HCT116 (cell line): Measurements from ENCODE around the gene AOPEP. TPM values are rescaled to one million over a fixed set of nuclear protein-coding genes. Genes with fewer than 3 reads are reported as not detected.

Experiments
- ATAC-seq: fragments of 200-7000 bp; cut with Tn5 transposase; 2 replicates; pipeline ENCODE4 v1.9.1; 2020; ENCODE audit warnings: mild to moderate bottlenecking, moderate library complexity
- BruUV-seq: library from RNA; stranded (reverse); fragments of 400-500 nt; replicated peaks from 2 replicates; lab custom pipeline; 2021; lab: Mats Ljungman, UMichigan
- CTCF ChIA-PET: fragments of 300-600 bp; sonication (Branson Sonifier 250); formaldehyde crosslinking; loops from one replicate; lab custom pipeline; 2021; ENCODE audit warnings: antibody characterized with exemption; lab: Charles Lee
- POLR2A ChIA-PET: fragments of 300-600, 350-600 bp; sonication (Branson Sonifier 250); formaldehyde crosslinking; loops from one replicate; lab custom pipeline; 2021; ENCODE audit warnings: antibody characterized with exemption; lab: Charles Lee
- RAD21 ChIA-PET, 2 experiments: fragments of 300-600 bp; sonication (Branson Sonifier 250); formaldehyde crosslinking; loops; one replicate each; lab custom pipeline; 2023; ENCODE audit warnings: low total read pairs in 2 of 2; ENCODE audit not compliant: uncharacterized antibody in 2 of 2, unreplicated experiment in 2 of 2, low non-redundant PET in 1 of 2; lab: Charles Lee
- DNase-seq: peaks from one replicate; pipeline ENCODE4 v3.0.0-alpha.2; 2010; ENCODE audit warnings: low read depth, low spot score
- H2AFZ ChIP-seq: fragments of 200-600 bp; shearing (Covaris generic), sonication (generic); 2 replicates; pipeline ENCODE4 v1.6.1; 2017; ENCODE audit warnings: low read depth, mixed run types, mixed read lengths, antibody characterized with exemption, low read length; ENCODE audit not compliant: poor library complexity, severe bottlenecking
- H3K27ac ChIP-seq: 2 replicates; pipeline ENCODE4 v1.5.1; 2012; ENCODE audit warnings: low read depth, low read length
- H3K27me3 ChIP-seq: fragments of 200-600 bp; sonication (generic); 2 replicates; pipeline ENCODE4 v1.6.1; 2016; ENCODE audit warnings: mixed run types, low read length, mixed read lengths; ENCODE audit not compliant: insufficient read depth
- H3K36me3 ChIP-seq, 2 experiments: fragments of 200-500 bp in 1 of 2; fragments of 200-600 bp in 1 of 2; sonication (Bioruptor generic) in 1 of 2; sonication (generic) in 1 of 2; 2 replicates each; pipeline versions ENCODE4 v1.5.1 to v1.6.1; 2014 to 2016; ENCODE audit warnings: low read length in 2 of 2, inconsistent platforms in 1 of 2, mixed read lengths in 1 of 2, mixed run types in 1 of 2; ENCODE audit not compliant: insufficient read depth in 2 of 2, control insufficient read depth in 1 of 2
- H3K4me1 ChIP-seq, 2 experiments: fragments of 200-600 bp in 1 of 2; sonication (generic) in 1 of 2; 2 replicates each; pipeline versions ENCODE4 v1.5.1 to v1.6.1; 2012 to 2017; ENCODE audit warnings: low read length in 2 of 2, inconsistent platforms in 1 of 2, mild to moderate bottlenecking in 1 of 2, mixed read lengths in 1 of 2, mixed run types in 1 of 2, moderate library complexity in 1 of 2; ENCODE audit not compliant: insufficient read depth in 2 of 2, control insufficient read depth in 1 of 2
- H3K4me2 ChIP-seq: fragments of 200-600 bp; sonication (generic); 2 replicates; pipeline ENCODE4 v1.6.1; 2017; ENCODE audit warnings: mixed run types, low read length, mixed read lengths
- H3K4me3 ChIP-seq, 2 experiments: fragments of 200-600 bp in 1 of 2; sonication (generic) in 1 of 2; replicated peaks in 1 of 2; 2 replicates each; pipeline ENCODE4 v1.5.1; 2011 to 2016; ENCODE audit warnings: low read length in 2 of 2, control low read depth in 1 of 2, low read depth in 1 of 2, mild to moderate bottlenecking in 1 of 2, mixed read lengths in 1 of 2, mixed run types in 1 of 2
- H3K79me2 ChIP-seq: fragments of 200-600 bp; sonication (generic); 2 replicates; pipeline ENCODE4 v1.6.1; 2017; ENCODE audit warnings: mild to moderate bottlenecking, mixed run types, low read length, moderate library complexity, mixed read lengths; ENCODE audit not compliant: insufficient read depth
- H3K9ac ChIP-seq: fragments of 200-600 bp; sonication (generic); 2 replicates; pipeline ENCODE4 v1.6.1; 2016; ENCODE audit warnings: low read length, mixed read lengths
- H3K9me2 ChIP-seq: fragments of 200-600 bp; sonication (generic), shearing (Covaris generic); 2 replicates; pipeline ENCODE4 v1.6.1; 2017; ENCODE audit warnings: mixed run types, mild to moderate bottlenecking, moderate library complexity; ENCODE audit not compliant: insufficient read depth
- H3K9me3 ChIP-seq, 2 experiments: fragments of 200-500 bp in 1 of 2; fragments of 200-600 bp in 1 of 2; sonication (Bioruptor generic) in 1 of 2; sonication (generic) in 1 of 2; 2 replicates each; pipeline ENCODE4 v1.6.1; 2014 to 2017; ENCODE audit warnings: low read length in 2 of 2, mixed read lengths in 2 of 2, inconsistent platforms in 1 of 2, low read depth in 1 of 2, mild to moderate bottlenecking in 1 of 2, mixed run types in 1 of 2, moderate library complexity in 1 of 2; ENCODE audit not compliant: control insufficient read depth in 1 of 2, insufficient read depth in 1 of 2
- H4K20me1 ChIP-seq: fragments of 200-600 bp; sonication (generic), shearing (Covaris generic); 2 replicates; pipeline ENCODE4 v1.6.1; 2017; ENCODE audit warnings: mixed run types, mild to moderate bottlenecking, moderate library complexity; ENCODE audit not compliant: insufficient read depth
- CBX3 ChIP-seq: IDR thresholded peaks from 2 replicates; pipeline ENCODE4 v1.6.1; 2012; ENCODE audit warnings: low read depth
- EGR1 ChIP-seq: IDR thresholded peaks from 2 replicates; pipeline ENCODE4 v1.6.1; 2012; ENCODE audit warnings: low read depth
- ELF1 ChIP-seq: IDR thresholded peaks from 2 replicates; pipeline ENCODE4 v1.6.1; 2012; ENCODE audit warnings: low read depth, borderline replicate concordance
- EZH2 ChIP-seq: fragments of 200-600 bp; sonication (generic); IDR thresholded peaks from 2 replicates; pipeline ENCODE4 v1.6.1; 2017; ENCODE audit warnings: antibody characterized with exemption, mixed run types
- FOSL1 ChIP-seq: IDR thresholded peaks from 2 replicates; pipeline ENCODE4 v1.6.1; 2012; ENCODE audit warnings: low read depth
- SIN3A ChIP-seq: IDR thresholded peaks from 2 replicates; pipeline ENCODE4 v1.6.1; 2012; ENCODE audit warnings: low read depth
- SRF ChIP-seq: IDR thresholded peaks from 2 replicates; pipeline ENCODE4 v1.6.1; 2012; ENCODE audit warnings: low read depth
- ZFX ChIP-seq: fragments of 450-650 bp; IDR thresholded peaks from 2 replicates; pipeline ENCODE4 v1.6.1; 2017
- ZNF274 ChIP-seq: fragments of 200-500 bp; sonication (Bioruptor generic); IDR thresholded peaks from 2 replicates; pipeline ENCODE4 v1.6.1; 2014; ENCODE audit warnings: mild to moderate bottlenecking, low read depth, low read length, inconsistent platforms
- intact Hi-C: fragments of 100-400 bp; cut with micrococcal nuclease; formaldehyde crosslinking; loops from 2 replicates; pipeline ENCODE4 v1.10.0; 2022
- total RNA-seq: library from RNA; stranded (reverse); gene quantifications from one replicate; pipeline ENCODE4 v1.2.1, GENCODE V29; 2021; ENCODE audit not compliant: unreplicated experiment
- TF ChIP-seq, protein P1 (sequence below): IDR thresholded peaks from 2 replicates; pipeline ENCODE4 v1.6.1; 2012
- TF ChIP-seq, protein P2 (sequence below), 3 experiments: fragments of 200-600 bp in 1 of 3; sonication (generic) in 1 of 3; IDR thresholded peaks in 2 of 3; conservative IDR thresholded peaks in 1 of 3; 2 replicates each; pipeline ENCODE4 v1.5.1; 2012 to 2017; ENCODE audit warnings: low read depth in 2 of 3, low read length in 2 of 3, antibody characterized with exemption in 1 of 3, borderline replicate concordance in 1 of 3, control low read depth in 1 of 3, mild to moderate bottlenecking in 1 of 3, mixed read lengths in 1 of 3, mixed run types in 1 of 3, moderate library complexity in 1 of 3; ENCODE audit not compliant: insufficient read depth in 1 of 3
- TF ChIP-seq, protein P3 (sequence below): IDR thresholded peaks from 2 replicates; pipeline ENCODE4 v1.6.1; 2012; ENCODE audit warnings: low read depth

AOPEP gene
- total RNA-seq, 1 experiment from 2014 or later, result 15.1 TPM

DNA sequence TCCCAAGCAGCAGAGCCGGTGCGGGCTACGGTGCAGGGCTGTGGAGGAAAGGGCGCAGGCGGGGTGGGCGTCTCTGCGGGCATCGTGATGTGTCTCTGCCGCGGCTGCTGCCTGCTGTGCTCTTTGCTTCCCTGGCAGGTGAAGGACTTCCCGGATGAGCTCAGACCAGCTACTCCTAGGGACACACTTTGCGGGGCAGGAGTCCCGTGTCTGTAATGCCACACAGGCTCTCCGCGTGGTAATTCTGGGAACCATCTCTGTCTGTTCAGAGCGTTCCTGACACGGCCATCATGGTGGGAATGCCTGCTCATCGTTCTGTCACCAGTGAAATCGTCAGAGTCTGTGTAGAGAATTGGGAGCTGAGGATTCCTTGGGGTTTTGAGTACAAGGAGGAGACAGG lies 355.5 kb downstream of the AOPEP start:
- ChIA-PET RAD21 (no interaction called here), POLR2A (no interaction called here), CTCF (no interaction called here)
- no peak for TF ChIP-seq ZNF274
- no peak for TF ChIP-seq EZH2
- H3K79me2 ChIP-seq, result no peaks in the 10 kb centered on the region
- H3K27me3 ChIP-seq, result no peaks in the 10 kb centered on the region
- H4K20me1 ChIP-seq, result no peaks in the 10 kb centered on the region
- intact Hi-C loops, result no loop called here
- H3K9me2 ChIP-seq, result no peaks in the 10 kb centered on the region
- H3K36me3 ChIP-seq, result peaks cover 0 to 12% of the 10 kb centered on the region in 2 experiments; a peak in 2 of 4 replicates
- H3K4me2 ChIP-seq, result no peak overlapping the region
- peaks cover 0 to 5% of the 10 kb centered on the region in 2 experiments; a peak in 2 of 4 replicates for H3K4me1 ChIP-seq
- H3K4me3 ChIP-seq, result no peak overlapping the region
- H3K27ac ChIP-seq, result no peak overlapping the region
- no peak overlapping the region for H3K9ac ChIP-seq
- no peaks in the 10 kb centered on the region for H3K9me3 ChIP-seq
- no TSS peak for BruUV-seq
- no peak overlapping the region for H2AFZ ChIP-seq
- ATAC-seq (no peak), DNase-seq (no peak)

DNA sequence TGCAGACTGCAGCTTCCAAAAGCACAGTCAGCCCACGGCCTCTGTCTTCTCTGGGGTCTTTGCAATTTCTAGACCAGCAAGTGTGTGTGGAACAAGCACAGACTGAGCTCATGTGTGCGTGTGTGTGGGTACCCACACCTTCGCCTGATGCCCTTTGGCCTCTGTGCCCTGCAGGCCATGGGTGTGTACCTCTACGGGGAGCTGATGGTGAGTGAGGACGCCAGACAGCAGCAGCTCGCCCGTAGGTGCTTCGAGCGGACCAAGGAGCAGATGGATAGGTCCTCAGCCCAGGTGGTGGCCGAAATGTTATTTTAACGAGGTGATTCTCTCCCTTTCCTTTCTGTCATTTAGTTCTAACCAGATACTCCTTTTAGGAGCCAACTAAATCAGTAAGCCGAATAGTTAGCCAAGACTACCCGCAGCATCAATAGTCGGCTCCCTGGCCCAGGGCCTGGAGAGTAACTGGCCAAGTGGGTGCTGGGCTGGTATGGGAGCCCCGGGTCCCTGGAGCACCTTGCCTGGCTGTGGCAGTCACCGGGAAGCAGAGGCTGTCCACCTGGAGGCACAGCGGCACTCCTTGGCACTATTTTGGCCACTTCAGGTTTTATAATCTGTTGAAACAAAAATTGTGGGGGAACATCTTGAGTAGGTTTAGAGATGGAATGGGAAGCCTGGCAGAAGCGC lies 356.0 kb downstream of the AOPEP start:
- H3K9me3 ChIP-seq, result no peaks in the 10 kb centered on the region
- H3K4me2 ChIP-seq, result no peak overlapping the region
- intact Hi-C loops, result no loop called here
- BruUV-seq, result no TSS peak
- DNase-seq, result no peak
- H3K4me3 ChIP-seq, result no peak overlapping the region
- H3K27me3 ChIP-seq, result no peaks in the 10 kb centered on the region
- no peak overlapping the region for H3K9ac ChIP-seq
- CTCF ChIA-PET, result no interaction called here
- H3K9me2 ChIP-seq, result no peaks in the 10 kb centered on the region
- peaks cover 0 to 5% of the 10 kb centered on the region in 2 experiments; a peak in 2 of 4 replicates for H3K4me1 ChIP-seq
- no peaks in the 10 kb centered on the region for H3K79me2 ChIP-seq
- no peaks in the 10 kb centered on the region for H4K20me1 ChIP-seq
- POLR2A ChIA-PET, result no interaction called here
- RAD21 ChIA-PET, result no interaction called here
- no peak for ATAC-seq
- no peak for TF ChIP-seq ELF1
- TF ChIP-seq CBX3, result no peak
- TF ChIP-seq ZNF274, result no peak
- no peak for TF ChIP-seq ZFX
- no peak for TF ChIP-seq SRF
- no peak for TF ChIP-seq EZH2
- TF ChIP-seq, protein P1, sequence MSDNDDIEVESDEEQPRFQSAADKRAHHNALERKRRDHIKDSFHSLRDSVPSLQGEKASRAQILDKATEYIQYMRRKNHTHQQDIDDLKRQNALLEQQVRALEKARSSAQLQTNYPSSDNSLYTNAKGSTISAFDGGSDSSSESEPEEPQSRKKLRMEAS, result no peak
- TF ChIP-seq FOSL1, result no peak
- TF ChIP-seq, protein P2, sequence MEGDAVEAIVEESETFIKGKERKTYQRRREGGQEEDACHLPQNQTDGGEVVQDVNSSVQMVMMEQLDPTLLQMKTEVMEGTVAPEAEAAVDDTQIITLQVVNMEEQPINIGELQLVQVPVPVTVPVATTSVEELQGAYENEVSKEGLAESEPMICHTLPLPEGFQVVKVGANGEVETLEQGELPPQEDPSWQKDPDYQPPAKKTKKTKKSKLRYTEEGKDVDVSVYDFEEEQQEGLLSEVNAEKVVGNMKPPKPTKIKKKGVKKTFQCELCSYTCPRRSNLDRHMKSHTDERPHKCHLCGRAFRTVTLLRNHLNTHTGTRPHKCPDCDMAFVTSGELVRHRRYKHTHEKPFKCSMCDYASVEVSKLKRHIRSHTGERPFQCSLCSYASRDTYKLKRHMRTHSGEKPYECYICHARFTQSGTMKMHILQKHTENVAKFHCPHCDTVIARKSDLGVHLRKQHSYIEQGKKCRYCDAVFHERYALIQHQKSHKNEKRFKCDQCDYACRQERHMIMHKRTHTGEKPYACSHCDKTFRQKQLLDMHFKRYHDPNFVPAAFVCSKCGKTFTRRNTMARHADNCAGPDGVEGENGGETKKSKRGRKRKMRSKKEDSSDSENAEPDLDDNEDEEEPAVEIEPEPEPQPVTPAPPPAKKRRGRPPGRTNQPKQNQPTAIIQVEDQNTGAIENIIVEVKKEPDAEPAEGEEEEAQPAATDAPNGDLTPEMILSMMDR (IDR thresholded peaks at IDR 0.05 in 2 of 3, conservative IDR thresholded peaks at IDR 0.05 in 1 of 3; ENCODE audit: borderline replicate concordance in 1 of 3, insufficient read depth in 1 of 3, low read depth in 2 of 3, low read length in 2 of 3), result no peak
- TF ChIP-seq EGR1, result no peak
- TF ChIP-seq SIN3A, result no peak
- TF ChIP-seq, protein P3, sequence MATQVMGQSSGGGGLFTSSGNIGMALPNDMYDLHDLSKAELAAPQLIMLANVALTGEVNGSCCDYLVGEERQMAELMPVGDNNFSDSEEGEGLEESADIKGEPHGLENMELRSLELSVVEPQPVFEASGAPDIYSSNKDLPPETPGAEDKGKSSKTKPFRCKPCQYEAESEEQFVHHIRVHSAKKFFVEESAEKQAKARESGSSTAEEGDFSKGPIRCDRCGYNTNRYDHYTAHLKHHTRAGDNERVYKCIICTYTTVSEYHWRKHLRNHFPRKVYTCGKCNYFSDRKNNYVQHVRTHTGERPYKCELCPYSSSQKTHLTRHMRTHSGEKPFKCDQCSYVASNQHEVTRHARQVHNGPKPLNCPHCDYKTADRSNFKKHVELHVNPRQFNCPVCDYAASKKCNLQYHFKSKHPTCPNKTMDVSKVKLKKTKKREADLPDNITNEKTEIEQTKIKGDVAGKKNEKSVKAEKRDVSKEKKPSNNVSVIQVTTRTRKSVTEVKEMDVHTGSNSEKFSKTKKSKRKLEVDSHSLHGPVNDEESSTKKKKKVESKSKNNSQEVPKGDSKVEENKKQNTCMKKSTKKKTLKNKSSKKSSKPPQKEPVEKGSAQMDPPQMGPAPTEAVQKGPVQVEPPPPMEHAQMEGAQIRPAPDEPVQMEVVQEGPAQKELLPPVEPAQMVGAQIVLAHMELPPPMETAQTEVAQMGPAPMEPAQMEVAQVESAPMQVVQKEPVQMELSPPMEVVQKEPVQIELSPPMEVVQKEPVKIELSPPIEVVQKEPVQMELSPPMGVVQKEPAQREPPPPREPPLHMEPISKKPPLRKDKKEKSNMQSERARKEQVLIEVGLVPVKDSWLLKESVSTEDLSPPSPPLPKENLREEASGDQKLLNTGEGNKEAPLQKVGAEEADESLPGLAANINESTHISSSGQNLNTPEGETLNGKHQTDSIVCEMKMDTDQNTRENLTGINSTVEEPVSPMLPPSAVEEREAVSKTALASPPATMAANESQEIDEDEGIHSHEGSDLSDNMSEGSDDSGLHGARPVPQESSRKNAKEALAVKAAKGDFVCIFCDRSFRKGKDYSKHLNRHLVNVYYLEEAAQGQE, result no peak
- TF ChIP-seq, all 23 proteins: peak for 0
- Histone ChIP-seq H3K36me3 (peaks cover 0 to 12% of the 10 kb centered on the region in 2 experiments; a peak in 2 of 4 replicates), H2AFZ (no peak overlapping the region), H3K27ac (no peak overlapping the region)
